ENCODE data around the gene GRN.

DNA sequence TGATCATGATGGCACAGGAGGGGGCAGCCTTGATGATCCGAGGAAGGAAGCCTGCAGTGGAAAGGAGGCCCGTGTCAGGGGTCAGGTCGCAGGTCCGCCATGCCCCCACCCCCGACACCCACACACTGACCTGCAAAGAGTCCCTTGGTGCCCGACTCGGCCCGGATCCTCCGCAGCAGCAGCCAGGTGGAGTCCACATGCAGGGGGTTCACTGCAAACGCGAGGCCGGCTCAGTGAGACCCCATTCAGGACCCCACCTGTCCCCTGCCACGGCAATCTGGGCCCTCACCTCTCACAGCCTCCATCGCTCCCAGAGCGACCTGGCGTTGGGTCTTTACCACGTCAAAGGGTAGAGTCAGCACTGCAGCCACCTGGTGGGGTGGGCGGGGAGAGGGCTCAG is 25.0 kb upstream of the GRN start:
- TF ChIP-seq, protein P1, sequence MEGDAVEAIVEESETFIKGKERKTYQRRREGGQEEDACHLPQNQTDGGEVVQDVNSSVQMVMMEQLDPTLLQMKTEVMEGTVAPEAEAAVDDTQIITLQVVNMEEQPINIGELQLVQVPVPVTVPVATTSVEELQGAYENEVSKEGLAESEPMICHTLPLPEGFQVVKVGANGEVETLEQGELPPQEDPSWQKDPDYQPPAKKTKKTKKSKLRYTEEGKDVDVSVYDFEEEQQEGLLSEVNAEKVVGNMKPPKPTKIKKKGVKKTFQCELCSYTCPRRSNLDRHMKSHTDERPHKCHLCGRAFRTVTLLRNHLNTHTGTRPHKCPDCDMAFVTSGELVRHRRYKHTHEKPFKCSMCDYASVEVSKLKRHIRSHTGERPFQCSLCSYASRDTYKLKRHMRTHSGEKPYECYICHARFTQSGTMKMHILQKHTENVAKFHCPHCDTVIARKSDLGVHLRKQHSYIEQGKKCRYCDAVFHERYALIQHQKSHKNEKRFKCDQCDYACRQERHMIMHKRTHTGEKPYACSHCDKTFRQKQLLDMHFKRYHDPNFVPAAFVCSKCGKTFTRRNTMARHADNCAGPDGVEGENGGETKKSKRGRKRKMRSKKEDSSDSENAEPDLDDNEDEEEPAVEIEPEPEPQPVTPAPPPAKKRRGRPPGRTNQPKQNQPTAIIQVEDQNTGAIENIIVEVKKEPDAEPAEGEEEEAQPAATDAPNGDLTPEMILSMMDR (IDR thresholded peaks at IDR 0.05), result no peak
- TF ChIP-seq POLR2AphosphoS5 (IDR thresholded peaks at IDR 0.05) (no peak), POLR2A (IDR thresholded peaks at IDR 0.05) (no peak)

All from suprapubic skin (tissue), 4 donors.